Measurements from ENCODE around the gene SPHKAP. TPM values are rescaled to one million over a fixed set of nuclear protein-coding genes. Genes with fewer than 3 reads are reported as not detected.

The SPHKAP gene
- total and polyA plus RNA-seq, 2 donors (not counting 3 experiments of a cell fraction or from before 2014, with no cell fraction given): not detected

GRCh38 chr2:228066126-228066798 lies 115.2 kb downstream of the SPHKAP start:
- ChIA-PET POLR2A (no interaction called here), CTCF (no interaction called here)
- H3K4me1 ChIP-seq (ENCODE audit: control insufficient read depth, extremely low read depth, insufficient read depth, low read length): no peaks in the 10 kb centered on the region
- no peak overlapping the region for H3K4me3 ChIP-seq (replicated peaks in 1 of 3; ENCODE audit: insufficient read depth in 1 of 3, low read depth in 1 of 3, low read length in 3 of 3)
- H3K9ac ChIP-seq (replicated peaks; ENCODE audit: extremely low read depth, insufficient read depth, low read length): no peak overlapping the region
- dilution Hi-C loops (cut with MboI; ENCODE audit: extremely low pct_ligation_motif_present, low sequenced_read_pairs): no loop called here
- DNase-seq (ENCODE audit: low read depth, low spot score) (no peak), FAIRE-seq (no peak)
- H4K20me1 ChIP-seq (replicated peaks; ENCODE audit: control insufficient read depth, extremely low read depth, insufficient read depth, low read length): no peaks in the 10 kb centered on the region
- no peak overlapping the region for H3K4me2 ChIP-seq (ENCODE audit: insufficient read depth, low read length)
- H3K9me3 ChIP-seq (replicated peaks; ENCODE audit: control insufficient read depth, insufficient read depth, low read length): peaks cover 3% of the 10 kb centered on the region
- H3K9me1 ChIP-seq (replicated peaks; ENCODE audit: control insufficient read depth, extremely low read depth, insufficient read depth, low read length): no peaks in the 10 kb centered on the region
- no peak overlapping the region for H3K27ac ChIP-seq (ENCODE audit: insufficient read depth, low read depth, low read length)
- no peaks in the 10 kb centered on the region for H3K27me3 ChIP-seq (ENCODE audit: control insufficient read depth in 2 of 2, insufficient read depth in 2 of 2, low read length in 2 of 2)
- TF ChIP-seq CTCF (IDR thresholded peaks at IDR 0.05; ENCODE audit: extremely low read depth in 1 of 2, insufficient read depth in 1 of 2, low read depth in 1 of 2, low read length in 2 of 2): no peak
- TF ChIP-seq, protein P1, sequence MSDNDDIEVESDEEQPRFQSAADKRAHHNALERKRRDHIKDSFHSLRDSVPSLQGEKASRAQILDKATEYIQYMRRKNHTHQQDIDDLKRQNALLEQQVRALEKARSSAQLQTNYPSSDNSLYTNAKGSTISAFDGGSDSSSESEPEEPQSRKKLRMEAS (IDR thresholded peaks at IDR 0.05; ENCODE audit: insufficient read depth, insufficient read length): no peak
- TF ChIP-seq EZH2 (IDR thresholded peaks at IDR 0.05; ENCODE audit: borderline replicate concordance, low read depth, low read length, severe bottlenecking): no peak
- TF ChIP-seq POLR2A (IDR thresholded peaks at IDR 0.05; ENCODE audit: low read depth, low read length): no peak
- TF ChIP-seq MYC (IDR thresholded peaks at IDR 0.05; ENCODE audit: low read depth, low read length): no peak
- no peak for TF ChIP-seq FOS (IDR thresholded peaks at IDR 0.05; ENCODE audit: borderline replicate concordance, insufficient read depth, low read length)
- no peak for TF ChIP-seq GATA2 (IDR thresholded peaks at IDR 0.05; ENCODE audit: insufficient read depth, insufficient read length, low read depth, low read length)
- no peak overlapping the region for H2AFZ ChIP-seq (ENCODE audit: low read depth, low read length)
- BruUV-seq (replicated peaks): no TSS peak
- H3K79me2 ChIP-seq (ENCODE audit: control insufficient read depth, insufficient read depth, low read length): no peaks in the 10 kb centered on the region
- intact Hi-C loops (cut with micrococcal nuclease): no loop called here
- H3K36me3 ChIP-seq (ENCODE audit: control insufficient read depth in 2 of 2, extremely low read depth in 1 of 2, insufficient read depth in 2 of 2, low read length in 2 of 2): no peaks in the 10 kb centered on the region

Data from endothelial cell of umbilical vein (primary cell).